DMS79 (cell line): ENCODE results near the gene CDH4.

Experiments
- DNase-seq: peaks from one replicate; lab custom pipeline; 2025; lab: John Stamatoyannopoulos, UW

The CDH4 gene

DNA sequence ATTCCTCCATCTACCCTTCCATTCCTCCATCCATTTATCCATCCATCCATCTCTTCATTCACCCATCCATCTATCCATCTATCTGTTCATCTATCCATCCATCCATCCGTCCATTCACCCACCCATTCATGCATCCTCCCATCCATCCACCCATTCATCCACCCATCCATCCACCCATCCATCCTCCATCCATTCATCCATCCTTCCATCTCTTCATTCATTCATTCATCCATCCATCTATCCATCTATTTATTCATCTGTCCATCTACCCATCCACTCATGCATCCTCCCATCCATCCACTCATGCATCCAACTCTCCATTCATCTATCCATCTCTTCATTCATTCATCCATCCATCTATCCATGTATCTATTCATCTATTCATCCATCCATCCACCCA lies 380.9 kb downstream of the CDH4 start:
- DNase-seq, result no peak

DNA sequence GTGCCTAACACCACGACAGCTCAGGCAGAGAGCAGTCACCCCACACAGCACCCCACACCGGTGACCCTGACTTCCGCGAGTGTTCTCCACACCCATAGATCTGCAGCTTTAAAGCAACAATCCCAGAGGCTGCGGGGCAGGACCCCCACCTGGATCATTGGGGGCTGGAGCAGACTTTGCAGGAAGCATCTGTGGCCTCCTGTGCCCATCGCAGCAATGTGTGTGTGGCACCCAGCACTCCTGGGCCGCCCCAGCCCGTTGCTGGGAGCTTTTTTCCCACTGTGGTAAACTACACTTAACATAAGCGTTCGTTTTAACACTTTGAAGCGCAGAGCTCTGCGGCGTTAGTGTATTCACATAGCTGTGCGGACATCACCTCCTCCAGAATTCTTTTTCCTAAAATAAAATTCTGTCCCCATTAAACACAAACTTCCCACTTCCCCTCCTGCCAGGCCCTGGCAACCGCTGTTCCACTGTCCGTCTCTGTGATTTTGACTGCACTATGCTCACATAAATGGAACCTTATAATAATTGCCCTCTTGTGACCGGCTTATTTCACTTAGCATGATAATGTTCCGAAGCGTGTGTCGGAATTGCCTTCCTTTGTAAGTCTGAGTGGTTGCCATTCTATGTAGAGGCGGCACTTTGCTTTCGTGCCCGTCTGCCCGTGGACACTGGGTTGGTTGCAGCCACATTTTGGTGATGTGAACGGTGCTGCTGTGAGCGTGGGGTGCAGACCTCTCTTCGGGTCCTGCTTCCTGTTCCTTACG lies 382.5 kb downstream of the CDH4 start:
- DNase-seq, result no peak

DNA sequence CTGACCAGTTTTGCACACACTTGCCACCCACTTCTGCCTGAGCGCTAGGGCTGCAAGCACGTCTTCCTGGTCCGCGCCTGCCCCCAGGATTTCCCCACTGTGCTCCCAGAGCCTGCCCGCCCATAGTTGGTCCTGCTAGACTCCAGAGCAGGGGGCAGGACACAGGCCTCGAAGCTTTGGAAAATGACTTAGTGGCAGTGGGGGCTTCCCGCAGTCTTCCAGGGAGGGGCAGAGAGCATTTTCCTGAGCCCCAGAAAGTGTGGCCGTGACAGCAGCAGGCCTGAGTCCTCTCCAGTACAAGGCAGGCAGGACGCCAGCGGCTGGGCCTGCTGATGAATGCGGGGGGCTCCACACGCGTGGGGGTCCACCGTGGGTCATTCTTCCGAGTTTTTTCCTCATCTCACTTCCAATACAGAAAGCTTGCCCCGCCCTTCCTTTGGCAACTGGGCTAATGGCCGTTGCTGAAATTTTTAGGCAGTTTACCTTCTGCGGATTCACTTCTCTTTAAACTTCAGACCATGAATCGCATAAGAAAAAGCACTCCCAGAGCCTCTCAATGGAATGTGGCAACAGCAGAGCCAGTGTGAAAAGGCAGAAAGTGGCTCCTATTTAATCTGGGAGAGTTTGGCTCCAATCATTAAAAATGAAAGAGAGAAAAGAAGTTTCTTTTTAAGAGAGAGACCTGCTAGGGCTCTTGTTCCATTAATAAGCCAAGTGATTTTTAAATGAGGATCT lies 383.8 kb downstream of the CDH4 start:
- no peak for DNase-seq

DNA sequence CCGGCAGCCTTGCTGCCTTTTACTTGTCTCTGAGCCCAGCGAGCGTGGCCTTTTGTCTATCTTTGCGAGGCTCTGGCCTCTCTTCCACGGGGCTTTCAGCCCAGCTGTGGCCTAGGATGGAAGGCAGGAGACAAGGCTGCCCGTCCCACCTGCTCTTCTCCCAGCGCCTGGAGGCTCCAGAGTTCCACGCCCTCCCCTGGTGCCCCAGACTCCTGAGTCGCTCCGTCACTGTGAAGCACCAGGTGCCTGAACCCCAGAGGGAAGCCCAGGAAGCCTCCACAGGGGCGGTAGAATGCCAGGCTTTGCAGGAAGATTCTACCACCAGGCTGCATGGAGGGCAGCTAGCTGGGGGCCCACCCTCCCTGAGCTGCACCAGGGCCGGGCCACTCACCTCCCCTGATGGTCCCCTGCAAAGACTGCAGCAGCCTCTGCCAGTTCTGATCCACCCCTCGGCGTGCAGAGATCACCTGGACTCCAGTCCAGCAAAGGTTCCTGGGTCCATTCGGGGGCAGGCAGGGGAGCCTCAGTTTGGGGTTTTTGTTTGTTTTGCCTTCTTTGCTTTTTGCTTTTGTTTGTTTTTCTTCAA lies 384.6 kb downstream of the CDH4 start:
- DNase-seq, result no peak

DNA sequence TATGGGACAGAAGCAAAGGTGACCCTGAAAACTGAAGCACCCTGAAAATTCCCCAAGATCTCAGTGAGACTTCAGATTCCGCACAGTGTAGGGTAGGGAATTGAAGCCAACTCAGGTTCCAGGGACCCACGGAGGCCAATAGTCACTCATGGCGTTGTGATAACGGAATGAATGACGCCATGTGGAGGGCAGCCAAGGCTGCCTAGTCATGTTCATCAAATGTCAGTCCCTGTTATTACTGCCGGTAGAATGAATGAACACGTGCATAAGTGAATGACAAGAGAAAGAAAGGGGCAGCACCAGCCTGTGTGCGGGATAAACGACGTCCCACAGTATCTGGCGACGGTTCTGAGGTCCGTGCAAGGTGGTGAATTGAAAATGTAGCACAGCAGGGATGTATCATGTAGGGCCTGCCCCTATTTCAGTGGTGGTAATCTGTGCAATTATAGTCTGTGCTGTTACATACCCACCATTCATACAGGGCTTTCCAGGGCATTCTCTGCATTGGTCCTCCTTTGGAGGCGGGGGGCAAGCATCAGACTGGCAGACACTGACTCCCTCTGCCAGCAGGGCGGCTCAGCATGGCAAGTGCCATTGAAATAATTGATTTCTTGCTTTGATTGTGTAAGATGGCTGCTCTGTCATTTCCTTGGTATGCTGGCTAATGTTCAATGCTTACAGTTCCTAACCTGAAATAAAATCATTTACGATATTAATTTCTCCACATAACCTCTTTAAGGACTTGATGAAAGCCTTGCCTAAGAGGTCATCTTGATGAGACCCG lies 386.9 kb downstream of the CDH4 start:
- no peak for DNase-seq

DNA sequence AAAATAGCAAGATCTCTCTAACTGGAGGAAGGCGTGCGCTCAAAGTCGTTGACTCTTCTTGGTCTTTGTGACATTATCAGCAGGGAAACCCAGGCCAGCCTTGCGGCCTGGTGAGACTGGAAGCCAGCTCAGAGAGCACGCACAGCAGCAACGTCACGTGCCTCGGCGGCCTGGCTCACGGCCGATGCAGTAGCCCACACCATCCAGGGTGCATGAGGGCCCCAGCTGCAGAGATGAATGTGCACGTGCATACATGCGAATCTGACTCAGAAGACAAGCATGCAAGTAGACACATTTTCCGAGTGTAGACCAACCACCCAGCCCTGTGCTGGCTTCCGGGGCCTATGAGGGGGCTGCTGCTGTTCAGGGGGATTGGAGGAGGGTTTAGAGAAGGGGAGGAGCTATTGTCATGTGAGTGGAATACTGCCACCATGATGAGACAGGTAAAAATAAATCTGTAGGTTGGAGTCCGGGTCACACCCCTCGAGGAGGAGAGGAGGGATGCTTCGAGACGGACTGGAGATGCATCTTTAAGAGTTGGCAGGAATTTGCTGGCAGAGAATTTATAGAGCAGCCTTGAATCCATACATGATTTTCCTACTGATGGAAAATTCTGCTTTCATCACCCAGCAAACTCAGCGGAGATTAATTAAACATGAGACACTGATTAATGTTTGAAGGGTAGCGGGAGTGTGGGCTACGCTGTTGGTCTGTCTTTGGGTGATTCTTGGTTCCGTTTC lies 388.2 kb downstream of the CDH4 start:
- no peak for DNase-seq

DNA sequence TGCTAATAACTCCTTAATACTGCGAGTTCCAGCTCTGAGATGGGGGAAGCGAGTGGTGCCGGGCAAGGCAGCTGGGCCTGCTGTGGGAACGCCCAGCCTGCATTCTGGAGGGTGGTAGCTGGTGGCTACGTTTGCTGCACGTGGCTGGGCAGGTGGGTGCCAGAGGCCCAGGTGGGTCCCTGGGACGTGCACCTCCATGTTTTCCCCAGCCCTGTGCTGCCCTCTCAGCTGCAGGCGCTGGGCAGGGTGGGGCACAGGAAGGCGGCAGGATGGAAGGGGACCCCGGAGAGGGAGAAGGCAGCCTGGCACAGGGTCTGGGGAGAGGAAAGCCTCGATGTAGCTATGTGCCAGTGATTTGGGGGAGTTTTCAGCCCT lies 388.8 kb downstream of the CDH4 start:
- no peak for DNase-seq

DNA sequence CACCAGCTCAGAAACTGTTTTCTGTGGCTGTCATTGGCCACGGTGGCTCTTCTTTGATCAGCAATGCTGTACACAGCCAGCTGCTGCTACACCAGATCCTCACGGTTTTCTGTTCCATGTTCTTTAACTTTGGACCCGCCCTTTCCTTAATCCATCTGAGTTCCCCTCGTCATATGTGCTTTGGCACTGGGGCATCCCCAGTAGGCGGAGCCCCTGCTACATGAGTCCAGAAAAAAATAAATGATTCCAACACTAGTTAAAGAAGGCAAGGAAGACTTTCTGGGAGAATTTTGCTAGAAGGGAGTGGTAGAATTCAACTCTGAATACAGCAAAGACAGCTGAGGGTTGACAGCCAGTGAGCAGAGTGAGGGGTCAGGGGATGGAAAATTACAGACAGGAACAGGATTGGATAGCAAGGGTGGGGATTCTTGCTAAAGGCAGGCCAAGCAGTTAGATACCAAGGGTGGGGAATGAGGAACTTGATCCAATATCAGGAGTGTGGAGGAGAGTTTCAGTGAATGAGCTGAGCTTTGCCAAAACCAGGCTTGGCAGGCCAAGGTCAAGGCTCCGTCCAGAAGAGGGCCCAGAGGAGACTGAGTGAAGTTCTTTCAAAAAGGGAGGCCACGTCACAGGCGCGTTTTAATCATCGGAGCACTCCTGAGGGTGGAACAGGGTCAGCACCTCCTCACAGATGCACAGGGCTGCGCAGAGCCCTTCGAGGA lies 391.8 kb downstream of the CDH4 start:
- no peak for DNase-seq

DNA sequence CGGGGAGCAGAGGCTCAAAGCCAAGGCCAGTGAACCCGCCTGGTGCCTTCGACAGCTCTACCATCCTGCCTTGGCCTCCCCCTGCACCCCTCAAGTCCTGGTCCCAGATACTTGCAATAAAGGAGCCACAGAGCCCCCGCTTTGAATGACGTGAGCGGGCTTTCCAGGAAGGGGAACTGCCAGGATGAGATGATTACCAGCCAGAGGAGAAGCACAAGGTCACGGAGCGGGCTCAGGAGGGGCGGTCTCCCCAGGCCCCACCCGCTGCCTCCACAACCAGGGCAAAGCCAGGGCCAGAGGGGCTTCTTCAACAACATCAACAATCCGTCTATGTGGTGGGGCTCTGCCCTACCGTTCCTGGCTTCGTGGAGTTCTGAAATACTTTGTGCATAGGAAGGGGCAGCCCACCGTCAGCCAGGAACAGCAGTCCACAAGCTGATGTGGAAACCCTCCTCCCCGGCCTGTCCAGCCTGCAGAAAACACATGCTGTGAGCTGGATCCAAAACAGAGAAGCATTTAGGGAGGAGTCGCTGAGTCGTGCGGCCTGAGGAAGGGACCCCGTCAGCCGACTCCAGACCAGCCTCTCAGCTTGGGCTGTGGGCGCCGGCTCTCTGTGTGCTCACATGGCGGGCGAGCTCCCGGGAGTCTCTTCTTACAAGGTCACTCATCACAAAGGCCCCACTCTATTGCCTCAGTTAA lies 392.5 kb downstream of the CDH4 start:
- DNase-seq, result no peak

DNA sequence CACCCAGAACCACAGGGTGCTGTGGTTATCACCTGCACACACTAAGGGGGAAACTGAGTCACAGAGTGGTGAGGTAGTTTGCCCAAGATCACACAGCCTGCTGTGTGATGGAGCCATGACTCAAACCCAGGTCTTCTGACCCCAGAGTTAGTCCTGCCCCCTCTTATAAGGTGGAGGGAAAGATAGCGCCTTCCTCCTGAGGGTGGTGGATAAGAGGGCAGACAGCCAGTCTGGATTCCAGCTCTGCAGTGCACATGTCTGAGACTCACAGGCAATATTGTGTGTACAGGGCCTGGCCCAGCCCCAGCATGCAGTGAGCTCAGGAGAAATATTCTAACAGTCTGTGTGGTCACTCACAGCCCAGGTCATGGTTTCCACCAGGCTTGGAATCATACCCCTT lies 393.7 kb downstream of the CDH4 start:
- no peak for DNase-seq

DNA sequence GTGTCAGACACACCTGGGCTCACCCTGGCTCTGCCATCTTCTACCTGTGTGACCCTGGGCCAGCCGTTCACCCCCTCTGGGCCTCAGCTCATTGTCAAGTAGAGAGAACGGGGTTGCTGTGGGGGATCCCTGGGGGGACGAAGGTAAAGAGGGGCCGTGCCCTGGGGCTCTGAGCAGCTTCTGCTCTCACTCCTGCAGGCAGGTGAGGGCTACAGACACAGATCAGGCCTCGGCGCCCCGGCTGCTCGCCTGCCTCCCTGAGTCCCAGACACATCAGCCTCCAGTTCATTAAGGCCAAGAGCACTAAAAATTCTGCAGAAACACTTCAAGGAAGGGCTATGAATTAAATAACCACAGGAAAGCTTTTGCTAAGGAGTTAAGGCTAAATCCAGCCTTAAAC lies 394.4 kb downstream of the CDH4 start:
- no peak for DNase-seq

DNA sequence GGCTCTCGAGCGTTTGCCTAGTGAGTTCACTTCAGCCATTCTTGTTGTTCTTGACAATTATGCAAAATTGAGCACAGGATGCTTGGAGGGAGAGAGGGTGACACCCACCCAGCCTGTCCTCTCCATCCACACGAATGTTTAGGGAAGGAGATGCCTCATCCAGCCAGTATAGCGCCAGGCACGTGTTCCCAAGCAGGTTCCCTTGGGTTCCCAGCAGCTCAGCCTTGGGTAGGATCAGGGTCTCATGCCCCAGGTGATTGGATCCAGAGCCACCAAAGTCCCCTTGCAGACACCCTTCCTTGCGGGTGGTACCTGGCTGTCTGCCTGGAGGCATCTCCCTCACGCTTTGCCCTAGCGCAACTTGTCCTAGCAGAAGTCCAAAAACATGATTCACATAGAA lies 394.9 kb downstream of the CDH4 start:
- DNase-seq, result no peak

DNA sequence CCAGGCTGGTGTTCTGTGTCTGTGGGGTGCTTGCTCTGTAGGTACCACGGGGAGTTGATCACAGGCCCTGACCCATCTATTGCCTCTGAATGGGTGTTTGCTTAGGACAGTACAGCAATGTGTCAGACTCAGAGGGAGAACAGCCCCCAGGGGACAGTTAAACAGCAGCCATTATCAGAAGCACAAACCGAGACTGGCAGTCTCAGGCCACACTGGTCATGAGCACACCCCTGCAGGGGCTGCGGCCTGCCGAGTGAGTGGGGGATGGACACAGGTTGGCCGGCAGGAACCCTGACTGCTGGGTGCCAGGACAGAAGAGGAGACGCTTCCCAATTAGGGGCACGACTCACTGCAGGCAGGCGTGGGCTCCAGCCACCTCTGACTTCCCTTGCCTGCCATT lies 395.6 kb downstream of the CDH4 start:
- DNase-seq, result no peak

DNA sequence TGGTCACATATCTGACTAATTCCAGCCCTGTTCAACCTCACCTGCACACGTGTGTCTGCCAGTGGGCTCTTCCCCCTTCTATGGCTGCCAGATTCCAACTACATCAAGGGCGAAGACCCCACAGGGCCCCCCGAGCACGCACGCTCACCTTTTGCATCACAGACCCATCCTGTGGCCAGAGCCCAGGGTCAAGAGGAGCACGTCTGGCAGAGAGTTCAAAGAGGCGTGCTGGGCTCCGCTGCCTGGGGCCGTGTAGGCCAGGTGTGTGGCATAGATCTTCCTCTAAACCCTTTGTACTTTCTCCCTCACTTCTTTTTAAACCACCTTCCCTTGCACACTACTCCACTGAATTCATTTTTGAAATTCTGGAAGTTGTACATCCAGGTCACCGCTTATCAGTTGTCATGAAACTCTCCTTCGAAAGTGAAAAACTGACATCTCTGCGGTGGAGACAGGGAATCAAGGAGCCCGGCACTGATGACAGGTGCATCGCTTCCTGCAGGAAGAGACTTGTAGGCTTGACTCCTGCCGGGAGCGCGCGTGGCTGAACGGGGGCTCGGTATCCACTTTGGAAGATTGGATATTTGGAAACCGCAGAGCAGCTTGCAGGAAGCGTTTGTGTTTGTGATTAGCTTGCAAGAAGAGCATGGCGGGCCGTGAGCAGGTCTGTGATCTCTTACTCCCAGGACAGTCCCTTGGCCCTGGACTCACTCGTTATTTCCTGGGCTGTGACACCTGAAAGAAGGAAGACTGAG lies 397.2 kb downstream of the CDH4 start:
- no peak for DNase-seq

DNA sequence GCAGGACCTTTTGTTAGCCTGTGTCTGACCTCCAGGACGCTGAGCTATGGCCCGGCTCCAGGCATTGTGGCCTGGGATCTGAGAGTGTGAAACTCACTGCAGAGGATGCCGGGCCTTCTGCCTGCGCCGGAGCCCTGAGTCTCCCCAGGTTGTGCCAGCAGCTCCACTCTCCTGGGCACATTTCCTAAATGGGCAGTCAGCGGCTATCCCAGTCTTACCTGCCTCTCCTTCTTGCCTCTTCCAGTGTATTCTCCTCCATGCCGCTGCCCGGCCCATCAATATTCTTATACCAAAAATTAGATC lies 397.8 kb downstream of the CDH4 start:
- no peak for DNase-seq

DNA sequence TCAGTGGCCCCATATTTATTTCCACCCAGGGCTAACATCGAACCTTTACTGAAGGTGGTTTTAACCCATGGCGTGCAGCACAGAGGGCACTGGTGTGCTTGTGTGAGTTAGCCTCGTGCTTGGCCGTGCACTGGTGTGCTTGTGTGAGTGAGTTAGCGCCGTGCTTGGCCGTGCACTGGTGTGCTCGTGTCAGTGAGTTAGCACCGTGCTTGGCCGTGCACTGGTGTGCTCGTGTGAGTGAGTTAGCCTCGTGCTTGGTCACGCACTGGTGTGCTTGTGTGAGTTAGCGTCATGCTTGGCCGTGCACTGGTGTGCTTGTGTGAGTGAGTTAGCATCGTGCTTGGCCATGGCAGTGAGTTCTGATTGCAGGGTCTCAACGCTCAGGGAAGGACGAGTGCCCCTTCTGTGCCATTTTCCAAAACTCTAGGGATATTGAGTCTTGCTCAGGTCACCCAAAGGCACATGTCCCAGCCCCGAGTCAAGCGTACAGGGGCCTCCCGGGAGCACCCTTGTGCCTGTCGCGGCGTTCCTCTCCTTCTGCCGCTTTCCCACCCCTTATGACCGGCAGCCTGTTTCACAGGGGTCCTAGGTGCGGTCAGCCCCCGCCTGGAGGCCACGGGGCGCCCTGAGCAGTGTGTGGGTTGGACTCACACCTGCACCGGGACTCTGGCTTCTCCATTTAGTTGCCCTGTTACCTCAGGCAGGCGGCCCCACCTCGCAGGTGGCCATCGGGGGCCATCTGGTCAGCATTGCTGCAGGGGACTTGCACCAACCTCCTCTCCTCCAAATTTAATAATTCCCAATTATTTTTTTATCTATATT lies 399.1 kb downstream of the CDH4 start:
- DNase-seq, result no peak

DNA sequence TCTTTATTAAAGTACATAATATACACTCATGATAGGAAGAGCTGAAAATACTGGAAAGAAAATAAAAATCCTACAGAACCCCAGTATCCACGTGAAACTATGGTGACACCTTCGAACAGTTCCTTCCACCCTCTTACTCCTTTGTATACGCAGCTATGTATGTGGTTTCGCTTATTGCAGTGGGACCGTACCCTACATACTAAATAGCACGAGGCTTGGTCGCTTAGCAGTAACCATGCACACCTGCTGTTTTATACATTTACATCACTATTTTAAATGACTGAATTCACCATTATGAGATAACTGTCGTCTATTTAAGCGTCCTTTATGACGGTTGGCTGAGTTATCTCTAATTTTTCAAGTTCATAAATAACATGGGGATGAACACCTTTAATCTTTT lies 400.1 kb downstream of the CDH4 start:
- DNase-seq, result no peak

DNA sequence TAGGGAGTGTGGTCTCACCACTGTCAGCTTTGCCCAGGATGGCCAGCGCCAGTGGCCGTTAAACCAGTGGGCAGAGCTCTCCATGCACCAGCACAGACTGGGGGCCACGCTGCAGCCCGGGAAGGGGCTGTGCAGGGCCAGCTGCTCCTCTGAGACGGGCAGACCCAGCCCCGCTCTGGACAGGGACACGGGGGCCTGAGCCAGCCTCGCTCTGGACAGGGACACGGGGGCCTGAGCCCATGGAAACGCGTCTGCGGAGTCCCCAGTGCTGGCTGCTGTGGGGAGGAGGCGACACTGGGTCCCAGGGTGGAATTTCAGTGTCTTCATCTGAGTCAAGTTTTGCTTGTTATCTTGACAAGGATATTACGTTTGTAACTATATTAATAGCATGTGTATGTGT lies 402.7 kb downstream of the CDH4 start:
- DNase-seq, result no peak

DNA sequence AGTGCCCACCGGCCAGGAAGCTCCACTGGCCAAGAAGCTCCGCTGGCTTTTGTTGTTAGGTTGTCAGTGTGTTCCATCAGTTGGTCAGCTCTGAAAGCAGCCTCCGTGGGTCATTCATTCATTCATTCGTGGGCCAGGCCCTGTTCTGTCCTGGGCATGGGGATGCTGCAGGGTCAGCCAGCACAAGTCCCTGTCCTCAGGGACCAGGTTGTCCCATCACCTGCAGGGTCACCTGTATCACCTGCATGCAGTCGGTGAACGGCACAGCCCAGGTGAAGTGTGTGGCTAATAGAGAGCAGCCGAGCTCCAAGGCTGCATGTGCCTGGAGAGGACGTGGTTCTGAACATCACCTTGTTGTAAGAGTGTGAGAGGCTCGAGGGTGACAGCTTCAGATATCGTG lies 403.5 kb downstream of the CDH4 start:
- DNase-seq, result no peak
